DOHH2 (cell line): ENCODE measurements around the gene RAB28.

ENCODE experiments used
- H3F3A ChIP-seq: fragments of 200-600 bp; sonication (generic), shearing (Covaris generic); 2 replicates; pipeline ENCODE4 v1.6.0; 2016; ENCODE audit warnings: antibody characterized with exemption, mild to moderate bottlenecking; ENCODE audit not compliant: control insufficient read depth, insufficient read depth
- H3K27ac ChIP-seq: fragments of 200-600 bp; sonication (generic); 2 replicates; pipeline ENCODE4 v1.5.1; 2014; ENCODE audit warnings: low read depth, mild to moderate bottlenecking, low read length, moderate library complexity
- H3K27me3 ChIP-seq: fragments of 200-600 bp; sonication (generic); 2 replicates; pipeline ENCODE4 v1.6.1; 2014; ENCODE audit warnings: mild to moderate bottlenecking, low read length, mixed read lengths; ENCODE audit not compliant: control insufficient read depth
- H3K36me3 ChIP-seq: fragments of 200-600 bp; sonication (generic); 2 replicates; pipeline ENCODE4 v1.6.1; 2014; ENCODE audit warnings: mild to moderate bottlenecking, low read length, moderate library complexity, mixed read lengths; ENCODE audit not compliant: control insufficient read depth
- H3K4me1 ChIP-seq: fragments of 200-600 bp; sonication (generic); 2 replicates; pipeline ENCODE4 v1.6.1; 2014; ENCODE audit warnings: mild to moderate bottlenecking, low read length, mixed read lengths; ENCODE audit not compliant: control insufficient read depth
- H3K4me2 ChIP-seq: fragments of 200-600 bp; sonication (generic); 2 replicates; pipeline ENCODE4 v1.6.0; 2014; ENCODE audit warnings: mild to moderate bottlenecking, low read length, moderate library complexity
- H3K4me3 ChIP-seq: fragments of 200-600 bp; sonication (generic); 2 replicates; pipeline ENCODE4 v1.5.1; 2014; ENCODE audit warnings: mild to moderate bottlenecking, low read length, mixed read lengths
- H3K79me2 ChIP-seq: fragments of 200-600 bp; sonication (generic); 2 replicates; pipeline ENCODE4 v1.6.1; 2014; ENCODE audit warnings: mild to moderate bottlenecking, low read length, mixed read lengths; ENCODE audit not compliant: control insufficient read depth
- H3K9me2 ChIP-seq: fragments of 200-600 bp; sonication (generic); replicated peaks from 2 replicates; pipeline ENCODE4 v1.6.1; 2014; ENCODE audit warnings: mild to moderate bottlenecking, low read length, mixed read lengths; ENCODE audit not compliant: control insufficient read depth
- H3K9me3 ChIP-seq: fragments of 200-600 bp; sonication (generic); 2 replicates; pipeline ENCODE4 v1.6.1; 2014; ENCODE audit warnings: antibody characterized with exemption, low read length, mixed read lengths; ENCODE audit not compliant: control insufficient read depth, insufficient read depth
- H4K20me1 ChIP-seq: fragments of 200-600 bp; sonication (generic); 2 replicates; pipeline ENCODE4 v1.6.0; 2014; ENCODE audit warnings: low read depth, mild to moderate bottlenecking, antibody characterized with exemption, low read length, moderate library complexity; ENCODE audit not compliant: control insufficient read depth, insufficient read depth
- CTCF ChIP-seq: fragments of 200-600 bp; sonication (generic); IDR thresholded peaks from one replicate; pipeline ENCODE4 v1.5.1; 2014; ENCODE audit warnings: antibody characterized with exemption, mild to moderate bottlenecking, low read depth, low read length; ENCODE audit not compliant: poor library complexity, severe bottlenecking
- EZH2phosphoT487 ChIP-seq: fragments of 200-600 bp; sonication (generic); IDR thresholded peaks from 2 replicates; pipeline ENCODE4 v1.6.1; 2017; ENCODE audit warnings: borderline replicate concordance, mild to moderate bottlenecking, antibody characterized with exemption, low read length, moderate library complexity, mixed read lengths

RAB28 gene

GRCh38 chr4:13329340-13329850 lies 154.7 kb downstream of the RAB28 start:
- Histone ChIP-seq H3F3A (no peaks in the 10 kb centered on the region), H3K36me3 (no peaks in the 10 kb centered on the region), H3K4me3 (no peak overlapping the region), H3K4me1 (no peaks in the 10 kb centered on the region), H3K9me2 (no peaks in the 10 kb centered on the region), H3K4me2 (no peak overlapping the region), H3K9me3 (no peaks in the 10 kb centered on the region), H3K27ac (no peak overlapping the region), H3K79me2 (no peaks in the 10 kb centered on the region), H4K20me1 (no peaks in the 10 kb centered on the region), H3K27me3 (no peaks in the 10 kb centered on the region)
- TF ChIP-seq EZH2phosphoT487 (no peak), CTCF (no peak)

- no peaks in the 10 kb centered on the region for H4K20me1 ChIP-seq
- no peak overlapping the region for H3K4me2 ChIP-seq
- no peaks in the 10 kb centered on the region for H3K79me2 ChIP-seq
- no peak for TF ChIP-seq CTCF
- no peak for TF ChIP-seq EZH2phosphoT487
- H3F3A ChIP-seq, result no peaks in the 10 kb centered on the region
- H3K9me2 ChIP-seq, result no peaks in the 10 kb centered on the region
- H3K36me3 ChIP-seq, result no peaks in the 10 kb centered on the region
- H3K9me3 ChIP-seq, result no peaks in the 10 kb centered on the region
- no peak overlapping the region for H3K4me3 ChIP-seq
- no peaks in the 10 kb centered on the region for H3K27me3 ChIP-seq
- H3K4me1 ChIP-seq, result no peaks in the 10 kb centered on the region
- no peak overlapping the region for H3K27ac ChIP-seq
These were observed 155.5 kb downstream of the RAB28 start for GRCh38 chr4:13328591-13328990.

- Histone ChIP-seq H3K4me1 (no peaks in the 10 kb centered on the region), H3F3A (no peaks in the 10 kb centered on the region), H3K27me3 (no peaks in the 10 kb centered on the region), H4K20me1 (no peaks in the 10 kb centered on the region), H3K9me2 (no peaks in the 10 kb centered on the region), H3K27ac (no peak overlapping the region), H3K4me2 (no peak overlapping the region), H3K9me3 (no peaks in the 10 kb centered on the region), H3K4me3 (no peak overlapping the region), H3K36me3 (no peaks in the 10 kb centered on the region), H3K79me2 (no peaks in the 10 kb centered on the region)
- TF ChIP-seq EZH2phosphoT487 (no peak), CTCF (no peak)
These were observed 156.1 kb downstream of the RAB28 start for GRCh38 chr4:13327991-13328390.

GRCh38 chr4:13325744-13326143 lies 158.4 kb downstream of the RAB28 start:
- Histone ChIP-seq H3K79me2 (no peaks in the 10 kb centered on the region), H3K27ac (no peak overlapping the region), H3K4me3 (no peak overlapping the region), H3K27me3 (no peaks in the 10 kb centered on the region), H3K4me1 (no peaks in the 10 kb centered on the region), H3K9me2 (no peaks in the 10 kb centered on the region), H3K4me2 (no peak overlapping the region), H3K36me3 (no peaks in the 10 kb centered on the region), H3K9me3 (no peaks in the 10 kb centered on the region), H3F3A (no peaks in the 10 kb centered on the region), H4K20me1 (no peaks in the 10 kb centered on the region)
- TF ChIP-seq CTCF, result no peak
- no peak for TF ChIP-seq EZH2phosphoT487
